ENCODE measurements around the gene CRMP1.

DNA sequence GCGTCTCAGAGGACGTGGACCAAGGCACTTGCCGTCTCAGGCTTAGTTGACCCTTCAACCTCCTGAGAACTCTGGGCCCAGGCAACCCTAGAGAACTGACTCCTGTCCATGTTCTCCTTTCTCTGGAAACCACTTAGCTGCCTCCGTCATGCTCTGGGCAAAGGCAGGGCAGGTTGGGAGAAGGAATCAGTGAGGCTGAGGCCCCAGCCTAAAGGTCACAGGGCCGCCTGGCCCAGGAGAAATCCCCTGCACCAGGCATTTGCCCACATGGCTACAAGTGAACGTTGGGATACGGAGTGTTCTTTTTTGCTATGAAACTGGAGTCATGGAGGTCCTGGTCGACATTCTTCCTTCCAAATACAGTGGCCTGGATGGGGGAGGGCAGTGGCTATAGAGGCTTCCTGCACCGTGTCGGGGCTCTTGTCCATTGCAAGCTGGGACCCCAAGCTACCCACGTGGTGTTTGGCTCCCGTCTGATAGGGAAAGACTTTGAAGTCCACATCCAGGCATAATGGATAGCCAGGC lies 76.0 kb downstream of the CRMP1 start:
- TF ChIP-seq, protein P1, sequence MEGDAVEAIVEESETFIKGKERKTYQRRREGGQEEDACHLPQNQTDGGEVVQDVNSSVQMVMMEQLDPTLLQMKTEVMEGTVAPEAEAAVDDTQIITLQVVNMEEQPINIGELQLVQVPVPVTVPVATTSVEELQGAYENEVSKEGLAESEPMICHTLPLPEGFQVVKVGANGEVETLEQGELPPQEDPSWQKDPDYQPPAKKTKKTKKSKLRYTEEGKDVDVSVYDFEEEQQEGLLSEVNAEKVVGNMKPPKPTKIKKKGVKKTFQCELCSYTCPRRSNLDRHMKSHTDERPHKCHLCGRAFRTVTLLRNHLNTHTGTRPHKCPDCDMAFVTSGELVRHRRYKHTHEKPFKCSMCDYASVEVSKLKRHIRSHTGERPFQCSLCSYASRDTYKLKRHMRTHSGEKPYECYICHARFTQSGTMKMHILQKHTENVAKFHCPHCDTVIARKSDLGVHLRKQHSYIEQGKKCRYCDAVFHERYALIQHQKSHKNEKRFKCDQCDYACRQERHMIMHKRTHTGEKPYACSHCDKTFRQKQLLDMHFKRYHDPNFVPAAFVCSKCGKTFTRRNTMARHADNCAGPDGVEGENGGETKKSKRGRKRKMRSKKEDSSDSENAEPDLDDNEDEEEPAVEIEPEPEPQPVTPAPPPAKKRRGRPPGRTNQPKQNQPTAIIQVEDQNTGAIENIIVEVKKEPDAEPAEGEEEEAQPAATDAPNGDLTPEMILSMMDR (conservative IDR thresholded peaks at IDR 0.05; ENCODE audit: low read depth, low read length), result no peak
- TF ChIP-seq EZH2 (IDR thresholded peaks at IDR 0.05; ENCODE audit: low read length, unreplicated experiment) (no peak), EZH2phosphoT487 (IDR thresholded peaks at IDR 0.05; ENCODE audit: borderline replicate concordance, low read length) (no peak)

Measured in PC-3 (cell line).